GM23248 (cell line): ENCODE data around the gene BAZ1B.

Experiments
- EZH2 ChIP-seq: fragments of 200-600 bp; sonication (generic); IDR thresholded peaks from 2 replicates; pipeline ENCODE4 v1.6.1; 2018; ENCODE audit warnings: antibody characterized with exemption, mild to moderate bottlenecking; ENCODE audit not compliant: insufficient read depth, poor library complexity, severe bottlenecking
- EZH2phosphoT487 ChIP-seq: fragments of 200-600 bp; sonication (generic); IDR thresholded peaks from 2 replicates; pipeline ENCODE4 v1.6.1; 2018; ENCODE audit warnings: antibody characterized with exemption, moderate library complexity, mild to moderate bottlenecking, low read depth; ENCODE audit not compliant: insufficient read depth

- TF ChIP-seq EZH2: no peak
- no peak for TF ChIP-seq EZH2phosphoT487
These were observed 98.3 kb downstream of the BAZ1B start for GRCh38 chr7:73423519-73424488.
